HG02759 (cell line): ENCODE measurements around the gene ZNF785.
A peak's percentile ranks its signal among the peaks of the same experiment; 100 is the strongest.
"Not testable (repeated sequence)": the region's sequence is repeated elsewhere in the genome, so short reads cannot be mapped to it uniquely, and the experiment has no call there.

Experiments
- ATAC-seq: cut with Tn5 transposase; IDR thresholded peaks from one replicate; pipeline ENCODE4 v1.9.1; 2021; ENCODE audit warnings: mild to moderate bottlenecking, moderate library complexity; ENCODE audit not compliant: unreplicated experiment

ZNF785 gene

DNA sequence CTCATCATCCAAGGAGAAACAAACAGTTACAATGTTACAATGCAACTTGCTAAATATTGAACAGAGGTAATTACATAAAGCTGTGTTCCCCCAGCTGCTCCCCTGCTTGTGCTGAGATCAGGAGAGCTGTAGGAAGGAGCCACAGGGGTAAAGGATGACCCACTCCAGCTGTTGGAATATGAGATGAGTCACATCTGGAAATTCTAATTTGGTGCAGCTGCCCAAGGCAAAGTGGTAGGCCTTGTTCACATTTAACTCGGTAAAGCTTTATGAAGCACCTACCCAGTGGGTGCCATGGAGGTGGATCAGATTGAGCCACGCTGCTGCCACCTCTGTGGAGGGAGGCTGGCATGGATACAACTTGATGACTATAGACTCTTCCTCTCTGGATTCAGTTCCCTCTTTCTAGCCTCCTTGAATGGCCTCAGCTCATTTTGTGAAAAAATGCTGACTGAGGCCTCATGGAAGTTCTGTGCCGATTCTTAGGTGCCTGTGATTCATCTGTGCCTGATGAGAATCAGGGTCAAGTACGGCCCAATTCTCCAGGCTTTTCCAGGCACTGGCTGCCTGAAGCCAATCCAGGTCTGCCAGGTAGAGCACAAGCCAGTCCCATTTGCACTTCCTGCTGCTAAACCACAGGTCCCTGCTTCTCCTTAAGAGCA, 17.2 kb upstream of the ZNF785 start:
- no peak for ATAC-seq

DNA sequence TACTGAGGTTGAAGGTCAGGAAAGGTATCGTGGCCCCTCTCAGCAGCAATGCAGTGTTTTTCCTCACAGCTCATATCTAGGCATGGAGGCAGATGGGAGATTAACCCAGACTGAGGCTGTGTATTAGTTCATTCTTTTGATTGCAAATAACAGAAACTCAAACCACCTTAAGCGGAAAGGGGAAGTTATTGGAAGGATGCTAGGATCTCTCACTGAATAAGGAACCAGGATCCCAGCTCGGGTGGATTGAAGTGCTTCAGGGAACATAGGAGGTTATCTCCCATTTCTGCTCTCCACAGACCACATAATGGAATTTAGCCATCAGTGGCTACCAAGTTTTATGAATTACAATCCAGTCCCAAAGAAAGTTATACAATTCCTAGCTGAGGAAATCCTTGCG, 16.5 kb upstream of the ZNF785 start:
- no peak for ATAC-seq

- ATAC-seq = no peak
Measured at GRCh38 chr16:30600929-30601328, 15.4 kb upstream of the ZNF785 start.

DNA sequence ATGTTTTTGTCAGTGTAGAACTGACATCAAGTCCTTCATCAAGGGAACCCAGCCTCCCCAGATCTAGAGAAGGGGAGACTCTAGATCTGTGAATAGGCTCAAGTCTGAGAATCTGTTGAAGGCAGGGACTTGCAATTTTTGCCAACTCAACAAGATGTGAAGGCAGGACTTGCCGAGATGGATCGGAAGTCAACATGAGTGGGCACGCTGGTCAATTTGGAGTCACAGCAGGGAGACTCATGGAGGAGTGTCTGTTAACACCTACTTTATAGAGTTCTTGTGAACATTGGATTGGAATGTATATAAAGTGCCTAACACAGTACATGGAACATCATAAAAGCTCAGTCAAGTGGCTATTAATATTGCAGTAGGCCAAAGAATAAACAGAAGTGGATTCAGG, 14.7 kb upstream of the ZNF785 start:
- ATAC-seq = no peak

DNA sequence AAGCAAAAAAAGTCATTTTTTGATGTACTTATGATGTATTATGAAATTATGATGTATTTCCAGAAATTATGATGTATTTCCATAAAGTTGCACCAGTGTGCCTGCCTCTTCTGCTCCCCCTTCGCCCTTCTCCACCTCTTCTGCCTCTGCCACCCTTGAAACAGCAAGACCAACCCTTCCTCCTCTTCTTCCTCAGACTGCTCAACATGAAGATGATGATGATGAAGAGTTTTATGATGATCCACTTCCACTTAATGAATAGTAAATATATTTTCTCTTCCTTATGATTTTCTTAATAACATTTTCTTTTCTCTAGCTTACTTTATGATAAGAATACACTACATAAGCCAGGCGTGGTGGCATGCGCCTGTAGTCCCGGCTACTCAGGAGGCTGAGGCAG, 7.4 kb upstream of the ZNF785 start:
- ATAC-seq = no peak

DNA sequence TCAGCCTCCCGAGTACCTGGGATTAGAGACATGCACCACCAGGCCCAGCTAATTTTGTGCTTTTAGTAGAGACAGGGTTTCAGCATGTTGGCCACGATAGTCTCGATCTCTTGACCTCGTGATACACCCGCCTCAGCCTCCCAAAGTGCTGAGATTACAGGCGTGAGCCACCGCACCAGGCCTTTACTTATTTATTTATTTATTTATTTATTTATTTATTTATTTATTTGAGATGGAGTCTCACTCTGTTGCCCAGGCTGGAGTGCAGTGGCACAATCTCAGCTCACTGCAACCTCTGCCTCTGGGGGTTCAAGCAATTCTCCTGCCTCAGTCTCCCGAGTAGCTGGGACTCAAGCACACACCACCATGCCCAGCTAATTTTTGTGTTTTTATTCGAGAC, 5.4 kb upstream of the ZNF785 start:
- not testable (repeated sequence) for ATAC-seq

GRCh38 chr16:30589582-30589981, 4.1 kb upstream of the ZNF785 start:
- ATAC-seq = not testable (repeated sequence)

GRCh38 chr16:30588651-30589050, 3.2 kb upstream of the ZNF785 start:
- ATAC-seq = no peak

DNA sequence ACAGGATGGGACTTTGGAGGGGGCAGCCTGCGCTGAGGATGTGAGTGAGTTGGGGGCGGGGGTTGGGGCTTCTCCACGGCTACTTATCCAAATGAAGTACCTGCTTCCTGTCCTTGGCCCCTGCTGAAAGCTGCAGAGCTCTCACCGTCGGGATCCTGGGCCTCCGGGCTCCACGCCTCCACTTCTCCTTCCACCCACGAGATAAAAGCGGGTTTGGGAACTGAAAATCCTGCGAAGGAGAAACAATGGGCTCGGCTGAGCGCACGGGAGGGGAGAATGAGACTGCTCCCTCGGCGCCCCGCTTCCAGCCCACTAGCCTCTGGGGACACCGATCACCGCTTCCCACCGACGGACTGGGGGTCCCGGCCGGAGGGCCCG, 486 bp downstream of the ZNF785 start:
- ATAC-seq = peak; percentile 33

DNA sequence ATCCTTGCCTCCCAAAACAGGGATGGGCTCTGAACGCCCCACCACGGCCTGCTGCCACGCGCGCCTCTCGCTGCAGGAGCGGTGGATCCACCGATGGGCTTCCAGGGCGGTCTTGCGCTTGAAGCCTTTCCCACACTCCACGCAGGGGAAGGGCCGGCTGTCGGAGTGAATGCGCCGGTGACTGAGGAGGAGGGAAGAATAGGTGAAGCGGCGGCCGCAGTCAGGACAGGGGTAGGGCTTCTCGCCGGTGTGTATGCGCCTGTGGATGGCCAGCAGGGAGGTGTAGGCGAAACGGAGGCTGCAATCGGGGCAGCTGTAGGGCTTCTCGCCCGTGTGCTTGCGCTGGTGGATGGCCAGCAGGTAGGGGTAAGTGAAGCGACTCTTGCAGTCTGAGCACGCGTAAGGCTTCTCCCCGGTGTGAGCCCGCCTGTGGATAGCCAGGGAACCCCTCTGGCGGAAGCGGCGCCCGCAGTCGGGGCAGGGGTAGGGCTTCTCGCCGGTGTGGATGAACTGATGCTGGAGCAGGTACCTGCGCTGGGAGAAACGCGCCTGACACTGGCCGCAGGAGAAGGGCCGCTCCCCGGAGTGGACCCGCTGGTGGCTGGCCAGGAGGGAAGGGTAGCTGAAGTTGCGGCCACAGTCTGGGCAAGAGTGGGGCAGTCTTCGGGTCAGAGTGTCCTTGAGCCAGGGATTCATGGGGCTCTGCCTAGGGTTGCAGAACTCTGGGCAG, 2.7 kb downstream of the ZNF785 start:
- ATAC-seq = no peak

- no peak for ATAC-seq
Measured at GRCh38 chr16:30581457-30581856, 4.0 kb downstream of the ZNF785 start.

- no peak for ATAC-seq
Measured at GRCh38 chr16:30574678-30575077, 10.8 kb downstream of the ZNF785 start.

- peak; percentile 76 for ATAC-seq
Measured at GRCh38 chr16:30571445-30572322, 13.8 kb downstream of the ZNF785 start, which contains the start of gene ZNF688. TSS of gene ZNF688 (minus strand) at chr16:30571714. CDS start at chr16:30571629, 85 bp downstream.

DNA sequence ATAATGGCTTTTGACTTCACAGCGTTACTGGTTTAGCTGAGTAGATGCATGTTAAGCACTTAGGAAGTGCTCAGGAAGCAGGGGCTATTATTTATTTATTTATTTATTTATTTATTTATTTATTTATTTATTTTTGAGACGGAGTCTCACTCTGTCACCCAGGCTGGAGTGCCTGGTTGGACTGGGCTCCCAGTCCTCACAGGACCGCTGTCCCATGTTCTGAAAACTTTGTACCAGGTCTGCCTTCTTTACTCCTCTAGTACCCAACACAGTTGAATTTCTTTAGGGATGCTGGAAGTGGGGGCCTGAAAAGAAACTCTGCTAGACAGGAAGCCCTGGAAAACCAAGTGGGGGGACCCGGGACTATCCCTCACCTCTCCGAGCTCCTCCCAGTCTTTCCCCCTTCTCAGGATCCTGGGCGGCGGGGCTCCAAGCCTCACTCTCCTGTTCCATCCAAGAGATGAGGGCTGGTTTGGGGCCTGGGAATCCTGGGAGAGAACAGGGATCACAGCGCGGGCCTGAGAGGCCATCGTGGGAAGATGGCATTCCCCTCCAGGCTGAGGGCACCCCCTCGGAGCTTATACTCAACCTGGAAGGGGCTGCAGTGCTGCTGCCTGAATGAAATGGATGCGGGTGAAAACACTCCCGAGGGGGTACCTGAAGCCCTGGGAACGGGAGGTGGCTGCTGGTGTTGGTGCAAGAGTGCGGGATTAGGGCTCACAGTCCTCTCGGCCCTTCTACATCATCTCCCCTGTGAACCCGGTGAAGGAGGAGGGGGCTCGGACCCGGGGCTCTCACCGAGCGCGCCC, 14.7 kb downstream of the ZNF785 start:
- no peak for ATAC-seq

DNA sequence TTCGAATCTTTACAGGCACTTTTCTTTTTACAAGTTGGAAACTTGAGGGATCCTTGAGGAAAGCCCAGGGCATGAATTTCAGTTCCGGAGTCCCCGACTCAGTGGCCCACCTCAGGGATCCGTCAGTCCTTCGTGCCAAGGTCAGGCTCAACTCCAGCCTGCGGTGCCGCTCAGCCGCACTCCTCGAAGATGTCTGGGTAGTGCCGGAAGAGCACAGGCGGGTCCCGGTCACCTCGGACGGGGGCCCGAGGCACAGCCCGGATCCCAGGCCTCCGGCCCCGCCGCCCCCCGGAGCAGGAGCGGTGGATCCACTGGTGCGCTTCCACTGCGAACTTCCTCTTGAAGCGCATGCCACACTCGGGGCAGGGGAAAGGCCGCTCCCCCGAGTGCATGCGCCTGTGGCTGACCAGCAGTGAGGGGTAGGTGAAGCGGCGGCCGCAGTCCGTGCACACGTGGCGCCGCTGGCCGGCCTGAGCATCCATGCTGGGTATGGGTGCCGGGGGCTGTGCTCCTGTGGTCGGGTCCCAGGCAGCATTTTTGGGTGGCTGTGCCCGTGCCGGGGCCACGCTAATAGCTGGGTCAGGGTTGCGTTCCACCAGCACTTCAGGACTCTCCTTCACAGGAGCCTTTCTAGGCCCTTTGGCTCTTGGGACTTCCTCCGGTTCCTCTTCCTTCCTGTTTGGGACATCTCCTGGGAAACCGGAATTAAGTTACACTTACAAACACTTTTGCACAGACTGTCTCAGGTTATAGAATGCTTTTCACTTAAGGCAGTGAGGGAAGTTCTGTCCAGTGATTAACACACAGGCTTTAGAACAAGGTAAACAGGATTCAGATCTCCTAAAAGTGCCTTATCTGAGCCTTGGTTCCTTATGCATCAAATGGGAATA, 15.5 kb downstream of the ZNF785 start:
- ATAC-seq = no peak

DNA sequence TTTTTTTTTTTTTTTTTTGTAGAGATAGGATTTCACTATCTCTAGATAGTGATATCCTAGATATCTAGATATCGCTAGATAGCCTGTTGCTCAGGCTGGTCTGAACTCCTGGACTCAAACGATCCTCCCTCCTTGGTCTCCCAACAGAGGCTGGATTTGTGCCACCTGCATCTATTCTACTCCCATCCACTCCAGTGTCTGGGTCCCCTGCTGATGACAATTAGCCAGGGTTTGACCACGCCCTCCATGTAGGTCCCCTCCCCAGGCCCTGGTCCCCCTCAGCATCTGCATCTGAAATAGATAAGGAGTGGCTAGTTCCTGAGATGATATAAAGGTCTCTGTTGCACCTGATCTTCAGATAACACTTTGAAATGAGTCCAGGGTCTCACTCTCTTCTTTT, 16.2 kb downstream of the ZNF785 start:
- no peak for ATAC-seq

DNA sequence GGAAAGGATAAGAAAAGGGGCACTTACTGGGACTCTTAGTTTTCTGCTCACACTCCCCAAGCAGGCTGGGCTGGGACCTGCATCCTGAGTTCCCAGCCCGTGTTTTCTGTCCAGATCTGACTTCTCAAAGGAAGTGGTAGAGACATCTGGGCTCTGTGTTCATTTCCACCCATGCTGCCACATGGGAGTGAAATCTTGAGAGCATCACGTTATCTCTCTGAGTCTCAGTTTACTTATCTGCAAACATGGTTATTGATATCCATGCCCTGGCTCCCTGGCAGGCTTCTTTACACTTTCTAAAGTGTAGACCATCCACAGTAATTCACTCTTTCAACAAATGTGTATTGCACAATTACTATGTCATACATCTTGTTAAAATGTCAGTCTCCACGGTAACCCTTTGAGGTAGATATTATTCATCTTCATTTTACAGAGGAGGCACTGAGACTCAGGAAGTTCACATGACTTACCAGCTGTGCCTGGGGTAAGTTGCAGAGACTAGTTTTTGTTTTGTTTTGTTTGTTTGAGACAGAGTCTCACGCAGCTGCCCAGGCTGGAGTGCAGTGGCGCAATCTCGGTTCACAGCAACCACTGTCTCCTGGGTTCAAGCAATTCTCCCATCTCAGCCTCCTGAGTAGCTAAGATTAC, 17.4 kb downstream of the ZNF785 start:
- no peak for ATAC-seq

- no peak for ATAC-seq
Measured at GRCh38 chr16:30567160-30567990, 18.1 kb downstream of the ZNF785 start.
